CD14-positive monocyte (primary cell): ENCODE results near the gene LNPEP. TPM values are rescaled to one million over a fixed set of nuclear protein-coding genes. Genes with fewer than 3 reads are reported as not detected.

Experiments used
- DNase-seq, 3 donors: peaks; one replicate each; pipeline ENCODE4 v3.0.0-alpha.2; 2011 to 2022
- H2AFZ ChIP-seq: 2 replicates; pipeline ENCODE4 v1.6.0; 2012; ENCODE audit warnings: mild to moderate bottlenecking, low read depth, low read length, inconsistent platforms; ENCODE audit not compliant: insufficient read depth, poor library complexity, severe bottlenecking
- H3K27ac ChIP-seq, 2 donors: 1 replicate in 1 of 2; 2 replicates in 1 of 2; pipeline ENCODE4 v1.5.1; 2012 to 2013; ENCODE audit warnings: low read length in 2 of 2, control low read depth in 1 of 2, inconsistent platforms in 1 of 2, low read depth in 1 of 2, mild to moderate bottlenecking in 1 of 2
- H3K27me3 ChIP-seq, 2 donors: one replicate each; pipeline versions ENCODE4 v1.6.0 to v1.6.1; 2011 to 2013; ENCODE audit warnings: low read length in 2 of 2; ENCODE audit not compliant: control insufficient read depth in 2 of 2, insufficient read depth in 2 of 2
- H3K36me3 ChIP-seq, 2 donors: replicated peaks in 1 of 2; 1 replicate in 1 of 2; 2 replicates in 1 of 2; pipeline versions ENCODE4 v1.5.1 to v1.6.1; 2012 to 2013; ENCODE audit warnings: low read length in 2 of 2, control low read depth in 1 of 2, inconsistent platforms in 1 of 2, mild to moderate bottlenecking in 1 of 2; ENCODE audit not compliant: insufficient read depth in 2 of 2, control insufficient read depth in 1 of 2
- H3K4me1 ChIP-seq, 2 donors: 1 replicate in 1 of 2; 2 replicates in 1 of 2; pipeline versions ENCODE4 v1.5.1 to v1.6.1; 2012 to 2013; ENCODE audit warnings: low read length in 2 of 2, control low read depth in 1 of 2, inconsistent platforms in 1 of 2, mild to moderate bottlenecking in 1 of 2, moderate library complexity in 1 of 2; ENCODE audit not compliant: insufficient read depth in 2 of 2, control insufficient read depth in 1 of 2
- H3K4me2 ChIP-seq: replicated peaks from 2 replicates; pipeline ENCODE3; 2012; ENCODE audit warnings: low read length, moderate library complexity, mild to moderate bottlenecking; ENCODE audit not compliant: poor library complexity, severe bottlenecking; ENCODE audit errors: extremely low read depth
- H3K4me3 ChIP-seq, 3 experiments: fragments of 200-600 bp in 1 of 3; sonication (generic) in 1 of 3; replicated peaks in 1 of 3; 1 replicate in 2 of 3; 2 replicates in 1 of 3; pipeline ENCODE4 v1.5.1; 2011 to 2013; ENCODE audit warnings: low read length in 3 of 3, mild to moderate bottlenecking in 3 of 3, control low read depth in 2 of 3, low read depth in 2 of 3, inconsistent platforms in 1 of 3, moderate library complexity in 1 of 3
- H3K79me2 ChIP-seq: 2 replicates; pipeline ENCODE4 v1.6.0; 2012; ENCODE audit warnings: mild to moderate bottlenecking, control low read depth, inconsistent platforms, low read length, moderate library complexity; ENCODE audit not compliant: insufficient read depth
- H3K9ac ChIP-seq: 2 replicates; pipeline ENCODE4 v1.6.0; 2017; ENCODE audit warnings: low read length, mild to moderate bottlenecking; ENCODE audit not compliant: insufficient read depth, poor library complexity, severe bottlenecking
- H3K9me3 ChIP-seq, 2 donors: replicated peaks in 1 of 2; 1 replicate in 1 of 2; 2 replicates in 1 of 2; pipeline versions ENCODE4 v1.5.1 to v1.6.1; 2012 to 2013; ENCODE audit warnings: low read length in 2 of 2, control low read depth in 1 of 2; ENCODE audit not compliant: control insufficient read depth in 1 of 2, insufficient read depth in 1 of 2
- H4K20me1 ChIP-seq: 2 replicates; pipeline ENCODE4 v1.6.0; 2012; ENCODE audit warnings: mild to moderate bottlenecking, low read length, control low read depth, moderate library complexity; ENCODE audit not compliant: insufficient read depth
- H3K27ac Mint-ChIP-seq, 7 donors: one replicate each; pipeline ENCODE4 v1.8.0; 2020; ENCODE audit warnings: mild to moderate bottlenecking in 7 of 7, mixed read lengths in 7 of 7, moderate library complexity in 6 of 7, inconsistent platforms in 2 of 7
- H3K27me3 Mint-ChIP-seq, 3 donors: one replicate each; pipeline ENCODE4 v1.8.0; 2021 to 2022; ENCODE audit warnings: low read depth in 3 of 3, mild to moderate bottlenecking in 3 of 3, mixed read lengths in 3 of 3, moderate library complexity in 3 of 3, inconsistent platforms in 1 of 3
- H3K36me3 Mint-ChIP-seq, 2 donors: one replicate each; pipeline ENCODE4 v1.8.0; 2020; ENCODE audit warnings: mixed read lengths in 2 of 2, inconsistent platforms in 1 of 2, mild to moderate bottlenecking in 1 of 2
- H3K4me1 Mint-ChIP-seq: one replicate; pipeline ENCODE4 v1.8.0; 2020; ENCODE audit warnings: mild to moderate bottlenecking, mixed read lengths
- H3K4me3 Mint-ChIP-seq, 2 donors: one replicate each; pipeline ENCODE4 v1.8.0; 2020; ENCODE audit warnings: mild to moderate bottlenecking in 2 of 2, mixed read lengths in 2 of 2, moderate library complexity in 1 of 2
- H3K9me3 Mint-ChIP-seq, 7 donors: one replicate each; pipeline ENCODE4 v1.8.0; 2020 to 2022; ENCODE audit warnings: mixed read lengths in 7 of 7, mild to moderate bottlenecking in 6 of 7, moderate library complexity in 6 of 7, inconsistent platforms in 2 of 7
- CTCF ChIP-seq: fragments of 200-600 bp; IDR thresholded peaks from one replicate; pipeline ENCODE4 v1.8.0; 2022; ENCODE audit warnings: antibody characterized with exemption, mild to moderate bottlenecking
- WGBS: methylation state at CpG from one replicate; pipeline ENCODE4 v1.1.5; 2013; ENCODE audit warnings: missing lambda C conversion rate; ENCODE audit not compliant: insufficient coverage; 5-methylcytosine and 5-hydroxymethylcytosine counted together
- intact Hi-C, 2 donors: fragments of 100-400 bp; cut with micrococcal nuclease; formaldehyde crosslinking; loops; one replicate each; pipeline versions ENCODE4 v1.15.0 to v1.15.1; 2023
- polyA plus RNA-seq, 3 donors: library from polyadenylated mRNA; depleted of rRNA in 1 of 3; unstranded in 2 of 3; stranded (reverse) in 1 of 3; fragments of 300-500 nt in 2 of 3; fragments of >200 nt in 1 of 3; fragmentation: Illumina TruSeq in 2 of 3; gene quantifications; 1 replicate in 2 of 3; 2 replicates in 1 of 3; pipeline ENCODE4 v1.2.3, GENCODE V29; 2012 to 2021

The LNPEP gene
- polyA plus RNA-seq, 3 donors = 9.2 to 22.5 (median 14.5) TPM

- H3K36me3 ChIP-seq = peaks cover 0 to 5% of the 10 kb centered on the region in 2 donors
- no peak overlapping the region for H3K4me3 ChIP-seq
- Mint-ChIP-seq H3K27ac (peak overlapping the region in 5 of 7 donors; percentile 10 to 42 (median 26)), H3K9me3 (peaks cover 0 to 2% (median 0%) of the 10 kb centered on the region in 7 donors), H3K4me3 (no peak overlapping the region), H3K36me3 (peaks cover 5 to 10% of the 10 kb centered on the region in 2 donors), H3K4me1 (peaks cover 41% of the 10 kb centered on the region), H3K27me3 (no peaks in the 10 kb centered on the region)
- H3K4me1 ChIP-seq = no peaks in the 10 kb centered on the region
- no CpG with 5 or more reads among the region's 2 CpGs for WGBS
- no peaks in the 10 kb centered on the region for H3K27me3 ChIP-seq
- H3K27ac ChIP-seq = peak overlapping the region in 1 of 2 donors; percentile 14
- intact Hi-C loops = no loop called here
- no peak for DNase-seq
- H3K9me3 ChIP-seq = no peaks in the 10 kb centered on the region
- H3K9ac ChIP-seq = no peak overlapping the region
- H2AFZ ChIP-seq = no peak overlapping the region
- no peak for TF ChIP-seq CTCF
- H3K79me2 ChIP-seq = peaks cover 98% of the 10 kb centered on the region
- no peak overlapping the region for H3K4me2 ChIP-seq
- H4K20me1 ChIP-seq = peaks cover 94% of the 10 kb centered on the region
Measured at GRCh38 chr5:96973532-96974401, 37.9 kb downstream of the LNPEP start.

DNA sequence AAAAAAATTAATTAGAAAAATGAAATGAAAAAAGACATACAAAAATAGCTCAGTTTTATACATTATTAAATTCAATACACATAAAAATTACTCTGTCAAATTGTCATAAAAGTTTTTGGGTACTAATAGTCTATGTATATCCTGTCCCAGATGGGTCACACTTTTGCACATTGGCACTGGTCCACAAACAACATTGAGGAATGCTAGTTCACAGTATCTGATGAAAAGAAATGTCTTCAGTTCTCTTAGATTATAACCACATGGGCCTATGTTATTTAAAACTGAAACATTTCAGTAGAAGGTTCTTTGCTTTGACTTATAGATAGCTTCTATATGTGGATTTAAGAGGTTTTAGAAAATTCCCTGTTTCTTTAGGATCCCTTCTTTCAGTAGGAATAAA lies 39.8 kb downstream of the LNPEP start:
- no peaks in the 10 kb centered on the region for H3K9me3 ChIP-seq
- no peak for TF ChIP-seq CTCF
- peaks cover 93% of the 10 kb centered on the region for H4K20me1 ChIP-seq
- H3K4me2 ChIP-seq = no peak overlapping the region
- peaks cover 100% of the 10 kb centered on the region for H3K79me2 ChIP-seq
- Mint-ChIP-seq H3K4me1 (peaks cover 28% of the 10 kb centered on the region), H3K27ac (no peak overlapping the region), H3K36me3 (peaks cover 24 to 29% of the 10 kb centered on the region in 2 donors), H3K4me3 (no peak overlapping the region), H3K27me3 (no peaks in the 10 kb centered on the region), H3K9me3 (peaks cover 0 to 2% (median 0%) of the 10 kb centered on the region in 7 donors)
- no peaks in the 10 kb centered on the region for H3K4me1 ChIP-seq
- no peak overlapping the region for H3K27ac ChIP-seq
- no peak for DNase-seq
- H2AFZ ChIP-seq = no peak overlapping the region
- intact Hi-C loops = no loop called here
- peaks cover 17 to 24% of the 10 kb centered on the region in 2 donors for H3K36me3 ChIP-seq
- H3K27me3 ChIP-seq = no peaks in the 10 kb centered on the region
- H3K4me3 ChIP-seq = no peak overlapping the region
- H3K9ac ChIP-seq = no peak overlapping the region
